OCI-M2 (cell line): ENCODE data around the gene ELF5.

Source experiments
- DNase-seq: peaks from one replicate; lab custom pipeline; 2025; ENCODE audit not compliant: unreplicated experiment; lab: John Stamatoyannopoulos, UW

ELF5 gene

DNA sequence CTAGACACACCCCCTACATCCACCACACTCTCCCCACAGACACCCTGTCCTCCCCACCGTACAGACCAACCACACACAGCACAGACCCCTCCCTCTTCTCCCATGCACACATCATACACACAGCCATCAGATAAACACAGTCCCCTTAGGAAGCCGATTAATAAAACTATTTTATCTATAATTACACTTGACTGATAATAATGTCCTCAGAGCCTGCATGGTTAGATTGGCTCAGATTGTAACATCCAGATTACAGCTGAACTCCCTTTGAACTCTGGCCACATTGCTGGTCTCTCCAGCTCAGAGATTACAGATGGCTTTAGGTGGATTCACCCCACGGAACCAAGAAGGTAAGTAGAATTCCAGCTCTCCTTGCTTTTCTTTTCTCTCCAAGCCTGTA, 9.5 kb upstream of the ELF5 start:
- DNase-seq: no peak

DNA sequence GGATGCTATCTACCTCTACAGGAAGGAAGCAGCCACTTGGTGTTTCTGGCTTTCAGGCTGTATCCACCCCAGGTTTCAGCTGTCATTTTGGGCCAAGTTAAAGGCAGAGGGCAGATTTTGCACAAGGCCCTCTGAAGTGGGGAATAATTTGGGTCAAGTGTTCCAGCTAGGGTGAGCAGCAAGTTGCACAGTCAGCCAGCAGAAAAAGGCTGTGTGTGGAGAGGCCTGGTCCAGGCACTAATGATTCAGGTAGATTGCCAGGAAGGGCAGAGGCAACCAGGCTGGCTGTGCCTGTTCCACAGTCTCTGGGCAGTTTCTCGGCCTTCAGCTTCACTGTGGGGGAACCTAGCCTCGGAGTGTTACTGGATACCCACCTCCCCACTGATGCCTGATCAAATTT, 8.6 kb upstream of the ELF5 start:
- no peak for DNase-seq

DNA sequence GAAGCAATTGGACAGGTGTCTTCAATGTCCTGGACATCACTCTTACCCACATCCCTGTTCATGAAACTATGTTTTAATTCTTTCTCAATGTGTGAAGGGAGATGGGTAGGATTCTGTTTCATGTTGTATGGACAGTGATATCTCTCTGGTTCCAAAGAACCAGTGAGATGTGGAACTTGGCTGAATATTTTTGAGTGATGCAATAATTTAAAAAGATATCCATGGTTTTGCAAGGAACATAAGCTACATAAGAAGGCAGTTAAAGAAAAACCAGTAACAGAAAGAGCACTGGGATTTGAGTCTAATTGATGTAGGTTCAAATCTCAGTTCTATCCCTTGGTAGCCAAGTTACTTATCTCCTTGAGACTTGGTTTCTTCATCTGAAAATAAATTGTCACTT, 7.7 kb upstream of the ELF5 start:
- DNase-seq: no peak

- DNase-seq: no peak
These were observed 6.1 kb upstream of the ELF5 start for GRCh38 chr11:34519595-34520235.

DNA sequence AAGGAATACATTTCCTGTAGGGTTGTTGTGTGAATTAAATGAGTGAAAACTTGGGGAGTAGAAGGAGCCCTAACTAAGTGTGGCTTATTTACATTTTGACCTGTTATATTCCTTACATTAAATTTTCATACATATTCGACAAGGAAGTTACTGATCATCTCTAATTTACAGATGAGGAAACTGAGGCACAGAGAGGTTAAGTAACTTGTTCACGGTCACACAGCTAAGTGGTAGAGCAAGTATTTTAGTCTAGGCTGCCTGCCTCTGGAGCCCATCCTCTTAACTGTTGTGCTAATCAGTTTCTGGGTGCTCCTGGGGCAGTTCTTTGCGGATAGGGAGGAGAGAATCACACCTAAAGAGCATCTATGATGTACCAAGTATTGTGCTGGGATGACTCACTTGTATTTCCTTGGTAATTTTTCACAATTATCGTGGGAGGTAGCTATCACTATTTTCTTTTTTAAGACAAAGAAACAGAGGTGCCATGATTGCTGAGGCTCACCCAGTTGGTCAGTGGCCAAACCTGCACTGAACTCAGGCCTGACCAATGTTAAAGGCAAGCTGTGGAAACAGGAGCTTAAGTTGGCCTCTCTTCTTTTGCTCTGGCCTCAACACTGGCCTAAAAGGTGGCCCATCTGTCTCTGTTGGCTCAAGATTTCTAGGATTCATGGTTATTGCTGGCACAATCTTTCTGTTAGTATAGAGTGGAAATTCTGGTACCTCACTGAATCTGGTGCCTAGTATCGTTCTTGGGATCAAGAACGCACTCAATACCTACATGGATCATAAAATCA, 2.9 kb upstream of the ELF5 start:
- no peak for DNase-seq

DNA sequence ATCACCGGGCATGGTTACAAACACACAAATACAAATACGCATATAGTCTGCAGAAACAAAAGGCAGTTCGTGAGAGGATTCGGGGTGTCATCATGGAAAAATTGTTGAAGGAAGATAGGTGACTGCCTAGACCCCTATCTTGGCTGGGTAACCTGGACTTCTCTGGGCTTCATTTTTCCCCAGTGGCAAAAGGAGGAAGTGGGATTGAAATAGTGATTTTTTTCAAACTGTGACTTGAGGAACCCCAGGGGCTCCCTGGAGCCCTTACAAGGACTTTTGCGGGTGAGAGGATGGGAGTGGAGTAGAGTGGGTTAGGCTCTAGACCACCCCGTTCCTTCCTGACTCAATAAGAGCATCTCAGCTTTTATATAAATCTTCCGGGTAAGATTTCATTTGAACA, 1.0 kb upstream of the ELF5 start:
- DNase-seq: no peak

- peak; percentile 1 for DNase-seq
These were observed 533 bp downstream of the ELF5 start for GRCh38 chr11:34512840-34513681.

- no peak for DNase-seq
These were observed 2.9 kb downstream of the ELF5 start for GRCh38 chr11:34510673-34511072.

GRCh38 chr11:34510218-34510617, 3.4 kb downstream of the ELF5 start:
- DNase-seq: no peak

DNA sequence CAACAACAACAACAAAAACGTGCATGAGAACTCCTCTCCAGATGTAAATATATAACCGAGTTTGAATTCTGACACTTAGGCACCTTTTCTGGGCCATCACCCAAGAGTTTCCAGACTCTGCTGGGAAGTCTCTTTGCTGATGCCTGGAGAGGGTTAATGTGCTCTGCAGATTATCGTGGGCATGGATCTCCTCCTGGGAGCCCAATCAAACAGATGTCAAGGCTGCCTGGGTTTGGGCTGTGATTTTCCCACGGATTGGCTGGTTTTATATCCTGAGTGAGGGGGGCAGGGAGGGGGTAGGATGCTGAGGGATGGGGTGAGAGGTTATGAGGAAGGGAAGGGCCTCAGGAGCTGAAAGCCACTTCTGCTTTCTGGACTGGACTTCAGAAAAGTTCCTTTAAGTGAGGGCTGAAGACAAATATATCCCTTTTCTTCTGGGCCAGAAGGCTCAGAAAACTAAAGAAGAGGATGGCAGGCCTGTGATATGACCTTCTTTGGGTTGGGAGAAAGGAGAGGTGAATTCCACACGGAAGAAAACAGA, 4.2 kb downstream of the ELF5 start:
- DNase-seq: no peak

GRCh38 chr11:34508524-34508923, 5.1 kb downstream of the ELF5 start:
- DNase-seq: no peak

- no peak for DNase-seq
These were observed 6.0 kb downstream of the ELF5 start for GRCh38 chr11:34507610-34508009.

DNA sequence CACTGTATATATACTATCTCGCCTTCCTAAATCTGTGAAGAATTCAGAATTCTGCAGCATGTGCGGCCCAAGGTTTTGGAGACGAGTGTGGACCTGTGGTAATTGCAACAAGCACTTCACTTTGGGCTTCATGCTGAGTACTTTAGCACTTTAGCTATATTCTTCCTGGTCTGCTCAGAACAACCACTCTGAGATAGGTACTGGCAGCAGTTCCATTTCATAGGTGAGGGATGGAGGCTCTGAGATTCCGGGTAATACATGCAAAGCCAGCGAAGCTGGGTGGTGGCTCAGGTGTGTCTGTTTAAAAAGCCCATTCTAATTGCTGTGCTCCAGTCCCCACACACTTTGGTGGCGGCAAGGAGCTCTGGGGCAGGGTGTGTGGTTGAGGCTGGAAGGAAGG, 6.4 kb downstream of the ELF5 start:
- DNase-seq: no peak

DNA sequence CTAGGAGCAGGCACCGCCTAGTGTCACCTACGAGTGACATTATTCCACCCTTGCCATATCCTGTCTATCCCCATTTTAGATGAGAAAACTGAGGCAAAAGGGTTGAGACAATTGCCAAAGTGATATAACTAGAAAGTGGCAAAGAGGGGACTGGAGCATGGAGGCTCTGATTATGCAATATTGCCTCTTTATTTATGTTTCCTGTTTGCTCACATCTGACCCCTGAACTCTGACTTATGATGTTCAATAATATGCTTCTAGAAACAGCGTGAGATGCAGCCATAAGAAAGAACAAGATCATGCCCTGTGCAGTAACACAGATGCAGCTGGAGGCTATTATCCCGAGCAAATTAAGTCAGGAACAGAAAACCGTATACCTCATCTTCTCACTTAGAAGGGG, 7.7 kb downstream of the ELF5 start:
- DNase-seq: no peak

GRCh38 chr11:34502949-34503348, 10.6 kb downstream of the ELF5 start:
- no peak for DNase-seq

DNA sequence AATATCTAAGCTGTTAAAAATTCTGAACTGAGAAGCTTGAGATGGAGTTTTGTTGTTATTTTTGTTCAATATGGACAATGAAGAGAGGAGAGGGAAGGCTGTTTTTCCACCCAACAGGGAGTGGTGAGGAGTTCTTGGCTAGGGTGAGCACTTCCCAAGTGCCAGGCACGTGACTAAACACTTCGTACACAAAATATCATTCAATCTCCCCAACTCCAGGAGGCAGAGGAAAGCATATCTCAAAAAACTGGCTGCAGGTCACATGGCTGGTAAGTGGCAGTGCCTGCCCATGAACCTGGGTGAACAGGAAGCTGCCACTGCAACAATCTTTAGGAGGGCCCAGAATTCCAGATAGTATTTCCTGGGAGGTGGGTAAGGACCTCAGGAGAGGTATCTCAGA, 11.6 kb downstream of the ELF5 start:
- DNase-seq: no peak

DNA sequence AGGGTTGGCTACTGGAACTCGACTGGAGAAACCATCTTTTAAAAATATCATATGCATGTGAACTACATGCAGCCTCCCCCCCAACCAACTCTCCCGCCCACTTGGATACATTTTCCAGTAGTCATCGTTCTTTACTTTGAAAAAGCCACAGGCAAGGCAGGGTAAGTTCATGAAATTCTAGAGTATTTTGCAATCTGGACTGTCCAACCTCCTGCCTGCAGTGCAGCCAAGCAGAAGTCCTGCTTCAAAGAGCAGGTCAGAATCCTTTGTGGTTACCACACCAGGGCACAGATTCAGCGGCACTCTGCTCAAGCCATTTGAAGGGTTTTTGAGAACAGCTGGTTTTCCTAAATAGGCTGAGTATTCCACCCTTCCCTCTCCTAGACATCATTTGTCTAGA, 12.1 kb downstream of the ELF5 start:
- no peak for DNase-seq

DNA sequence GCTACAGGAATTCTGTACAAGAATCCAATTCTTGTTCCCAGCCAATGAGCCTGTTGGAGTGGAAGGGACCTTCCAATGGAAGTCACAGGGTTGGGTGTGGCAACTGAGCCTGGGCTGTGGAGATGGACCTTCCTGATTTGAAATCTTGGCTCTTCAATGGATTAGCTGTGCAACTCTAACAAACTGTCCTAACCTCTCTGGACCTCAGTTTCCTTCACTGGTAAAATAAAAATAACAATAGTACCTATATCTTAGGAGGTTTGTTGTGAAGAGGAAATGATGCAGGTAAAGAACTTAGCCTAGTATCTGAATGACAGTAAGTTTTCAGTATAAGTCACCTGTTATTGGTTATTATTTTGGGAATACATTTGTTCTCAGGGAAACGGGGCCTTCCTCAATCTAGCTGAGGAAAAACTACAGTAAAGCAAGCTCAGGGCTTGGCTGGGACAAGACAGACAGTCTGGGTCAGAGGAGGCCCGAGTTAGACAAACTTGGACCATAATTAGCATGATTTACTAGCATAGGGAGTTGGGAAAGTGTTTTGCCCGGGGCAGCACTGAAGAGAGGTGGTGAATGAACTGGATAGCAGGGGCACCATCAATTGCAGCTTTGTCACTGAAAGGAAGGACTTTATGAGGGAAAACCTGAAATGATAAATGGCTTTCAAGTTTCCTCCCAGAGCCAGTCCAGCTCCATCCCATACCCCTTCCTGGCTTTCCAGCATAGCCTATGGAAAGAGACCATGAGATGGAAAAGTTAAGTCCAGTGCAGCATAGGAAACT, 13.7 kb downstream of the ELF5 start:
- no peak for DNase-seq

DNA sequence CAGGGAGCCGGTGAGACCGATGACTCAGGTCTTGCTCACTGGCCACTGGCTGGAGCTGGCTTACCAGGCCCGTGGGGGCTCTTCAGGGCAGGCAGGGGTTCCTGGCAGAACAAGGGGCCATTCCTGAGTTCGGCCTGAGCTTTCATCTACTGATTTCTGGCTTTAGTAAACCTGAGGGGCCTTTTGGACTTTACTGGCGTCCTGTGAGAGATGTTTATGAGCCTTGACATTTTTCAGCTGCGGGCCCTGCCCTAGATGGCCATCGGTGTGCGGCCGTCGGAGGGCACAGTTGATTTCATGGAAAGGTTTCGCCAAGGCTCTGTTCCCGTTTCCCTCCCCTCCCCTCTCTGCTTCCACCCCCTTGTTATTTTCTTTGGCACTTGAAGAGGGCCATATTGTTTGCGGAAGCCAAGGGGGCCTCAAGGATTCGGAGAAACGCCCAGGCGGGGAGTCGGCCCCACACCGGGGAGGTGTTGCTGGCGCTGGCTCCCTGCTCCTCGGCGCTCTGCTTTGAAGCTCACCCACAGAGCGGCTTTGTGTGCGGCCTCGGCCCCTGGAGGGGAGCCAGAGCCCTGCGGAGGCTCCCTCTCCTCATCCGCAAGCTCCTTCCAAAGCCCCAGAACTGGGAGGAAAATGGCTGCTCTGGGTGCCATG, 17.7 kb downstream of the ELF5 start:
- DNase-seq: no peak

DNA sequence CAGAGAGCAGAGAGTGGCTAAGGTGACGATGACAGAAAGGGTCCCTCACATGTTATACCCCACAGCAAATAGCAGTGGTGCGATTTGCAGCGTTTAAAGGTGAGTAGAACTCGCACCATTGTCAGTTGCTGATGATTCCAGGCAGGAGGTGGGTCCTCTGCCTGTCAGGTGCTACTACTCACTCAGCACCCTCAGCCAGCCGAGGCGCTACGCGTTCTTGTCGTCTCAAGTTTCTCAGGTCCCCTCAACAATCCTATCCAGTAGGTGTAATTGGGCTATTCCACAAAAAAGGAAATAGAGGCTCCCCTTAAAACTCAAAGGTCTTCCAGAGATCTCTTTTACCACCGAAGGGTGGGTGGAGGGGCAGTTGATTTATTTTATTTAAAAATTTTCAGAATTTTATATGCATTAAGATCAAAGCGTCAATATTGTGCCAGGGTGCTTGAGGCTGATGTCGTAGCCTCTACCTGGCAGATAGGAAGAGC, 18.3 kb downstream of the ELF5 start:
- no peak for DNase-seq
